Choroid plexus epithelial cell (primary cell): ENCODE results near the gene CLTRN.

Source experiments
- DNase-seq: peaks from one replicate; pipeline ENCODE4 v3.0.0-alpha.2; 2010; ENCODE audit warnings: low read depth
- H3K4me3 ChIP-seq: 2 replicates; pipeline ENCODE4 v1.5.1; 2011; ENCODE audit warnings: low read depth, mild to moderate bottlenecking, control low read depth, low read length, moderate library complexity
- TF ChIP-seq, protein P1 (sequence below): conservative IDR thresholded peaks from 2 replicates; pipeline ENCODE4 v1.5.1; 2011; ENCODE audit warnings: low read depth, mild to moderate bottlenecking, control low read depth, inconsistent platforms, low read length, moderate library complexity

CLTRN gene

DNA sequence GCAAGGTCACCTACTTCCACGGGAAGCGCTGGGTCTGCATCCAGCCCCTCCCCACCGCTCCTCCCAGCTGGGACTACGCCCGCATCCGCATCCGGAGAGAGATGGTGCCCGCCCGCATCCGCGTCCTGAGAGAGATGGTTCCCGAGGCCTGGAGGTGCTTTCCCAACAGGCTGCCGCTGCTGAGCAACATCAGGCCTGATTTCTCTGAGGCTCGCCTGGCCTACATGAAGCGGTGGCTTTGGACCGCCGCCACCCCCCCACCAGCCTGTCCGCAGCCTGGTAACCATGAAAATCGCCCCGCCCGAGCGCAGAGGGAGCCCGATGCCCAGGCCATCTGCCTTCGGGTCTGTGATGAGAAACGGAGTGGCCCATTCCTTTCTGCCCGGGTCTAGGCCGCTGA is 18.1 kb downstream of the CLTRN start:
- TF ChIP-seq, protein P1, sequence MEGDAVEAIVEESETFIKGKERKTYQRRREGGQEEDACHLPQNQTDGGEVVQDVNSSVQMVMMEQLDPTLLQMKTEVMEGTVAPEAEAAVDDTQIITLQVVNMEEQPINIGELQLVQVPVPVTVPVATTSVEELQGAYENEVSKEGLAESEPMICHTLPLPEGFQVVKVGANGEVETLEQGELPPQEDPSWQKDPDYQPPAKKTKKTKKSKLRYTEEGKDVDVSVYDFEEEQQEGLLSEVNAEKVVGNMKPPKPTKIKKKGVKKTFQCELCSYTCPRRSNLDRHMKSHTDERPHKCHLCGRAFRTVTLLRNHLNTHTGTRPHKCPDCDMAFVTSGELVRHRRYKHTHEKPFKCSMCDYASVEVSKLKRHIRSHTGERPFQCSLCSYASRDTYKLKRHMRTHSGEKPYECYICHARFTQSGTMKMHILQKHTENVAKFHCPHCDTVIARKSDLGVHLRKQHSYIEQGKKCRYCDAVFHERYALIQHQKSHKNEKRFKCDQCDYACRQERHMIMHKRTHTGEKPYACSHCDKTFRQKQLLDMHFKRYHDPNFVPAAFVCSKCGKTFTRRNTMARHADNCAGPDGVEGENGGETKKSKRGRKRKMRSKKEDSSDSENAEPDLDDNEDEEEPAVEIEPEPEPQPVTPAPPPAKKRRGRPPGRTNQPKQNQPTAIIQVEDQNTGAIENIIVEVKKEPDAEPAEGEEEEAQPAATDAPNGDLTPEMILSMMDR = no peak
- DNase-seq = no peak
- no peak overlapping the region for H3K4me3 ChIP-seq

DNA sequence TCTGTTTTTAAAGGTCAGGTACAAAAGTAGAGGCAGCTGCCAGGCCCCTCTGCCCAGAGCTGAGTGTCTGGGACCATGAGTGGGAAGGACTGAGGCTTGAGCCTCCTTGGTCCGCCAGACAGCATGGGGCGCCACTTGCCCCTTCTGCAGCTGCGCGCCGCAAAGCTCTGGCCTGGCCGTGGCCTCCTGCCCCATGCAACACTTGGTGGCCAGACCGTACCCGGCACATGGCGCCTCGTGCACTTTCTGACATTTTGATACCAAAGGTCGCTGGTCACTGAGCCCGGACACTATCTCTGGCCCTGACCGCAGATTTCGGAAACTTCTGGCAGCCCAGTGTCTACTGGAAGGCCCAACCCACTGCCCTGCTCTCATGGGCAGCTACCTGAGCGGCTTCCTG is 18.6 kb downstream of the CLTRN start:
- TF ChIP-seq, protein P1 = no peak
- H3K4me3 ChIP-seq = no peak overlapping the region
- DNase-seq = no peak

DNA sequence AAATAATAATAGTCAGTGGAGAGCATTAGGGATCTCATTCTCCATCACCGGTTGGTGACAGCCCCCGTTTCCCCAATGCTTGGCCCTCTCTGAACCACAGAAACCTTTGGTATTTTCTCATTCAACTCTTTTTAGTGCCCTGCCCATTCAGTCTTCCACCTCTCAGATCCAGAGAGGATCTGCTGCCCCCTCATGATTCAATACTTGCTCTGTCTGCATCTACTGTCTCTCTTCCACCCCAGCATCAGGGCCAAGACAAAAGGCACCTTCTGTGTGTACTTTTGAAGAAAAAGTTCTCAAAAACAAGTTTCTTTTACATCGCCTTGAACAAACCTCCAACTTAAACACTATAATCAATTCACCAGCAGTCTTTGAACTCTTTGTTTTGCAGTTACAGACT is 19.3 kb downstream of the CLTRN start:
- DNase-seq = no peak
- TF ChIP-seq, protein P1 = no peak
- no peak overlapping the region for H3K4me3 ChIP-seq

DNA sequence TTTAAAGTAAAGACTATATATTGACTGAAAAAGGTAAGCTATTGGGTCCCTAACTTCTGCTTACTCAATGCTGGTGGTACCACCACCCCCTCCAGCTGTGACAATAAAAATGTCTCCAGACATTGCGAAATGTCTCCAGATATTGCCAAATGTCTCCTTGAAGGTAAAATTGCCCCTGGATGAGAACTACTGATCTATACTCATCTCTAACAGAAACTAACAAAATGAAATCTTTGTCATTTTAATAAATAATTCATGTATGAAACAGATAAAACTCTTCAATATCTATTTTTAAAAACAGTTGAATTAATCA is 20.1 kb downstream of the CLTRN start:
- DNase-seq = no peak
- TF ChIP-seq, protein P1 = no peak
- H3K4me3 ChIP-seq = no peak overlapping the region

DNA sequence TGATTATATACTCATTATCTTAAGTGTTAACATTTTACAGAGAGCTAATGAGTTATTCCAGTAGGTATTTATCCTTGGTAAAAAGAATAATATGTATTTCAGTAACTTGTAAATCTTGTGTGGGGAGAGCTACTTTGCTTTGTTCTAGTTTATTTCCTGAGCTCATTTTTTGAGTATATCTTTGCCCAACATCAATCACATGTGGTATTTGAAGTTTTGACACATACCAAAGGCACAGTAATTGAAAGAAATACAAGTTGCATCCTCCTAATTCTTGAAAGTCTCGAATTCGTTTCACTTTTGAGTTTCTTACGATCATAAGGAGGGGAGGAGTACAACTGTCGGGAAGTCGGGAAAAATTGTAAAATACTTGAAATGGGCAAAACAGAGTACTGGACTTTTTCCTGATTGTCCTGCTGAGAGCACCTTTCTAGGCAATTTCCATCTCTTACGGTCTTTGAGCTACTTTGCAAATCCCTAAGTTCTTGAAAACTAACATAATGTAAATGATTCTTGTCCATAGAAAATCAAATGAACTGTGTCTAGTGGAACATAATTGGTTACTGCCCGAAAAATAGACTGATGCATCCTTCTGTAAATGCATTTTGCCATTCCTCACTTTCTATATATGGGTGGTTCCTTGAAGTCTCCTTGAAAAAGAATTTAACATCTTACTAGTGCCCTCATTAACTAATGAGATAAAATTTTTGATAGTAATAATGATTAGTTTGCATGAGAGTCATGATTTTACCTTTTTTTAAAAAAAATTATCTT is 20.6 kb downstream of the CLTRN start:
- TF ChIP-seq, protein P1 = no peak

DNA sequence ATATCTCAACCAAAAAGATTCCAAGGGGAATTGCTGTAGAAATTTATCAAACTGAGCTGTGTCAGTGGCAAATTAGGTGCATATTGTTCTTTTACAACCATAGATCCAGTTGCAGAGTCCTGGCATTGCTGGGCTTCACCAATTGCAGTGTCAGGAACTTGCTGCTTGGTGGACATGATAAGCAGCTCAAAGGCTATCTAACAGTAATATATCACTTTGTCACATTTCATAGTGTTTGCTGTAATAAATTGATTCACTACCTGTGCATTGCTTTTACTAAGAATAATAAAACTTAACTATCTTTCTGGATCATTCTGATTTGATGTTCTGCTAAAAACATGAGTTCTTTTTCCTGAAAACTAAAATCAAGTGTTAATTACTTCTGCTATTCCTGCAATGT is 33.0 kb downstream of the CLTRN start:
- H3K4me3 ChIP-seq = no peak overlapping the region
- no peak for DNase-seq
- TF ChIP-seq, protein P1 = no peak

More for the DNA sequence above, 20.6 kb downstream of the CLTRN start:
- H3K4me3 ChIP-seq = no peak overlapping the region
- no peak for DNase-seq

DNA sequence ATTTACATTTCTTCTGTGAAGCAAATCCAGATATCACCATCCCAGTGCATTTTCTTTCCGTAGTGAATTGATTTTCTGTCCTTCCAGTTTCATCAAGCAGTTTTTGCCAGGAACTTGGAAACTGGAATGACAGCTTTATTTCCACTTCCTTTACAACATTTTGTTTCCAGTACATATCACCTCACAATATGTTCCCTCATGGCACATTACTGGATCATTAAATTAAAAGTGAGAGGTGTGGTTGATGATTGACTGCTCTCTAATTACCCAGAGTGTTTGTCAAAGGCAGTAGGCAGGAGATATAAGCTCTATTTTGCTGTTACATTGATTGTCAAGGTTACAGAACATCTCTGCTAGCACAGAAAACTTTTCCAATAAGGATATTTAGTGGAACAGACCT is 41.6 kb downstream of the CLTRN start:
- H3K4me3 ChIP-seq = no peak overlapping the region
- TF ChIP-seq, protein P1 = no peak
- DNase-seq = no peak
